ENCODE measurements around the gene GNA12.
"Not testable (repeated sequence)": the region's sequence is repeated elsewhere in the genome, so short reads cannot be mapped to it uniquely, and the experiment has no call there.

Gene GNA12

GRCh38 chr7:2684501-2684900 is 159.6 kb downstream of the GNA12 start:
- ChIA-PET POLR2A (no interaction called here), CTCF (interaction anchor here (0.7 to 5.4 kb wide), 4 partner anchors 26 to 181 kb away, joined by 3 to 68 read pairs (median 3); no protein-coding TSS in a partner anchor)
- H3K4me3 ChIP-seq (ENCODE audit: low read depth, low read length): no peak overlapping the region
- no peak for DNase-seq (ENCODE audit: low read depth, low spot score)
- no peak for TF ChIP-seq CTCF (IDR thresholded peaks at IDR 0.05; ENCODE audit: insufficient read depth, low read length, missing control alignments)

GRCh38 chr7:2681929-2682799 is 161.9 kb downstream of the GNA12 start:
- POLR2A ChIA-PET: no interaction called here
- TF ChIP-seq CTCF (IDR thresholded peaks at IDR 0.05; ENCODE audit: insufficient read depth, low read length, missing control alignments): no peak
- CTCF ChIA-PET: interaction anchor here (0.8 to 5.4 kb wide), 17 partner anchors 9 to 236 kb away, joined by 3 to 68 read pairs (median 6); partner anchors contain the start of gene IQCE
- DNase-seq (ENCODE audit: low read depth, low spot score): no peak
- H3K4me3 ChIP-seq (ENCODE audit: low read depth, low read length): no peak overlapping the region

GRCh38 chr7:2680792-2681490 is 163.2 kb downstream of the GNA12 start:
- ChIA-PET POLR2A (no interaction called here), CTCF (interaction anchor here (0.7 to 5.4 kb wide), 32 partner anchors 10 to 235 kb away, joined by 3 to 68 read pairs (median 5); partner anchors contain the start of gene IQCE)
- H3K4me3 ChIP-seq (ENCODE audit: low read depth, low read length): no peak overlapping the region
- DNase-seq (ENCODE audit: low read depth, low spot score): no peak
- peak; percentile 85 for TF ChIP-seq CTCF (IDR thresholded peaks at IDR 0.05; ENCODE audit: insufficient read depth, low read length, missing control alignments)

- ChIA-PET CTCF (interaction anchor here (0.7 to 5.4 kb wide), 22 partner anchors 10 to 229 kb away, joined by 3 to 68 read pairs (median 6); no protein-coding TSS in a partner anchor), POLR2A (no interaction called here)
- TF ChIP-seq CTCF (IDR thresholded peaks at IDR 0.05; ENCODE audit: insufficient read depth, low read length, missing control alignments): no peak
Measured at GRCh38 chr7:2680256-2680655, 163.9 kb downstream of the GNA12 start.

GRCh38 chr7:2679135-2680127 is 164.7 kb downstream of the GNA12 start:
- POLR2A ChIA-PET; H3K4me3 ChIP-seq (ENCODE audit: low read depth, low read length); DNase-seq (ENCODE audit: low read depth, low spot score): not testable (repeated sequence)
- CTCF ChIA-PET: interaction anchor here (0.7 to 5.4 kb wide), 14 partner anchors 9 to 228 kb away, joined by 3 to 68 read pairs (median 6); no protein-coding TSS in a partner anchor

More at GRCh38 chr7:2680256-2680655, 163.9 kb downstream of the GNA12 start:
- H3K4me3 ChIP-seq (ENCODE audit: low read depth, low read length): no peak overlapping the region
- DNase-seq (ENCODE audit: low read depth, low spot score): no peak

- CTCF ChIA-PET: not testable (repeated sequence)
Measured at GRCh38 chr7:2678454-2678853, 165.7 kb downstream of the GNA12 start.

More at GRCh38 chr7:2678454-2678853, 165.7 kb downstream of the GNA12 start:
- H3K4me3 ChIP-seq (ENCODE audit: low read depth, low read length); DNase-seq (ENCODE audit: low read depth, low spot score); POLR2A ChIA-PET: not testable (repeated sequence)
